ENCODE data around the gene AQP7. TPM values are rescaled to one million over a fixed set of nuclear protein-coding genes. Genes with fewer than 3 reads are reported as not detected.
"Not testable (repeated sequence)": the region's sequence is repeated elsewhere in the genome, so short reads cannot be mapped to it uniquely, and the experiment has no call there.

Gene AQP7
- total and polyA plus RNA-seq, 3 experiments from 2014 or later, result not detected

GRCh38 chr9:33383396-33383795, 19.0 kb downstream of the AQP7 start:
- H3K9me3 Mint-ChIP-seq; H3K9me3 ChIP-seq (ENCODE audit: low read length); H3K36me3 ChIP-seq (ENCODE audit: insufficient read depth, low read length); H3K4me3 ChIP-seq (ENCODE audit: low read length); H3K27me3 Mint-ChIP-seq; H3K27me3 ChIP-seq (ENCODE audit: insufficient read depth, low read length, poor library complexity, severe bottlenecking); POLR2A ChIA-PET; H3K4me1 Mint-ChIP-seq; H3K4me3 Mint-ChIP-seq; H3K4me1 ChIP-seq (ENCODE audit: insufficient read depth, low read length); H3K36me3 Mint-ChIP-seq; H3K27ac ChIP-seq (ENCODE audit: low read depth, low read length): not testable (repeated sequence)
- H3K27ac Mint-ChIP-seq, result peak overlapping the region in 1 of 8 donors; percentile 51
- CTCF ChIA-PET, result interaction anchor here (1.2 to 1.8 kb wide), 2 partner anchors 9 to 32 kb away, joined by 3 to 5 read pairs; no protein-coding TSS in a partner anchor
- peak in 1 of 5 donors; percentile 33 for DNase-seq

- POLR2A ChIA-PET; H3K27me3 Mint-ChIP-seq; H3K9me3 ChIP-seq (ENCODE audit: low read length); H3K4me3 Mint-ChIP-seq; H3K4me3 ChIP-seq (ENCODE audit: low read length); H3K4me1 ChIP-seq (ENCODE audit: insufficient read depth, low read length); H3K36me3 Mint-ChIP-seq; H3K9me3 Mint-ChIP-seq; H3K27me3 ChIP-seq (ENCODE audit: insufficient read depth, low read length, poor library complexity, severe bottlenecking); H3K27ac Mint-ChIP-seq; H3K27ac ChIP-seq (ENCODE audit: low read depth, low read length); H3K36me3 ChIP-seq (ENCODE audit: insufficient read depth, low read length); H3K4me1 Mint-ChIP-seq; DNase-seq: not testable (repeated sequence)
- CTCF ChIA-PET, result interaction anchor here (1.2 to 1.8 kb wide), 2 partner anchors 8 to 33 kb away, joined by 3 to 5 read pairs; no protein-coding TSS in a partner anchor
Observed at GRCh38 chr9:33382397-33382796, 20.0 kb downstream of the AQP7 start.

GRCh38 chr9:33381231-33381791, 21.1 kb downstream of the AQP7 start:
- POLR2A ChIA-PET, result no interaction called here
- Histone ChIP-seq H3K27ac (ENCODE audit: low read depth, low read length) (no peak overlapping the region), H3K9me3 (ENCODE audit: low read length) (no peaks in the 10 kb centered on the region), H3K36me3 (ENCODE audit: insufficient read depth, low read length) (no peaks in the 10 kb centered on the region), H3K27me3 (ENCODE audit: insufficient read depth, low read length, poor library complexity, severe bottlenecking) (no peaks in the 10 kb centered on the region), H3K4me3 (ENCODE audit: low read length) (no peak overlapping the region), H3K4me1 (ENCODE audit: insufficient read depth, low read length) (no peaks in the 10 kb centered on the region)
- DNase-seq, result no peak
- CTCF ChIA-PET, result interaction anchor here (0.9 to 1.2 kb wide), 2 partner anchors 9 to 35 kb away, joined by 3 read pairs; no protein-coding TSS in a partner anchor
- Mint-ChIP-seq H3K4me3 (no peak overlapping the region), H3K9me3 (no peaks in the 10 kb centered on the region), H3K36me3 (no peaks in the 10 kb centered on the region), H3K27me3 (no peaks in the 10 kb centered on the region), H3K27ac (no peak overlapping the region), H3K4me1 (no peaks in the 10 kb centered on the region)

- Histone ChIP-seq H3K9me3 (ENCODE audit: low read length) (no peaks in the 10 kb centered on the region), H3K27ac (ENCODE audit: low read depth, low read length) (no peak overlapping the region), H3K4me1 (ENCODE audit: insufficient read depth, low read length) (no peaks in the 10 kb centered on the region), H3K27me3 (ENCODE audit: insufficient read depth, low read length, poor library complexity, severe bottlenecking) (no peaks in the 10 kb centered on the region), H3K36me3 (ENCODE audit: insufficient read depth, low read length) (no peaks in the 10 kb centered on the region), H3K4me3 (ENCODE audit: low read length) (no peak overlapping the region)
- Mint-ChIP-seq H3K27me3 (no peaks in the 10 kb centered on the region), H3K27ac (no peak overlapping the region), H3K4me3 (no peak overlapping the region), H3K4me1 (no peaks in the 10 kb centered on the region), H3K36me3 (no peaks in the 10 kb centered on the region), H3K9me3 (no peaks in the 10 kb centered on the region)
- DNase-seq, result no peak
- ChIA-PET CTCF (interaction anchor here (0.9 to 1.2 kb wide), 3 partner anchors 8 to 72 kb away, joined by 3 to 4 read pairs (median 3); no protein-coding TSS in a partner anchor), POLR2A (interaction anchor here (0.6 kb wide), 1 partner anchor 59 kb away, joined by 3 read pairs; no protein-coding TSS in a partner anchor)
Observed at GRCh38 chr9:33380390-33381094, 21.8 kb downstream of the AQP7 start.

- POLR2A ChIA-PET, result no interaction called here
- Histone ChIP-seq H3K4me1 (ENCODE audit: insufficient read depth, low read length) (no peaks in the 10 kb centered on the region), H3K27ac (ENCODE audit: low read depth, low read length) (no peak overlapping the region), H3K27me3 (ENCODE audit: insufficient read depth, low read length, poor library complexity, severe bottlenecking) (no peaks in the 10 kb centered on the region), H3K36me3 (ENCODE audit: insufficient read depth, low read length) (no peaks in the 10 kb centered on the region), H3K9me3 (ENCODE audit: low read length) (no peaks in the 10 kb centered on the region), H3K4me3 (ENCODE audit: low read length) (no peak overlapping the region)
- no peaks in the 10 kb centered on the region for H3K9me3 Mint-ChIP-seq
- no peaks in the 10 kb centered on the region for H3K36me3 Mint-ChIP-seq
- H3K27me3 Mint-ChIP-seq, result no peaks in the 10 kb centered on the region
- H3K4me3 Mint-ChIP-seq, result no peak overlapping the region
- no peak for DNase-seq
- no peak overlapping the region for H3K27ac Mint-ChIP-seq
- CTCF ChIA-PET, result interaction anchor here (0.9 to 1.8 kb wide), 3 partner anchors 17 to 87 kb away, joined by 3 to 6 read pairs (median 4); no protein-coding TSS in a partner anchor
- H3K4me1 Mint-ChIP-seq, result peaks cover 4 to 5% (median 5%) of the 10 kb centered on the region in 3 donors
Observed at GRCh38 chr9:33379666-33380389, 22.5 kb downstream of the AQP7 start.

GRCh38 chr9:33378121-33378795, 24.1 kb downstream of the AQP7 start:
- Mint-ChIP-seq H3K27me3 (no peaks in the 10 kb centered on the region), H3K27ac (peak overlapping the region in 3 of 8 donors; percentile 6 to 76 (median 27)), H3K36me3 (peaks cover 0 to 2% (median 0%) of the 10 kb centered on the region in 3 donors), H3K4me3 (no peak overlapping the region), H3K4me1 (peaks cover 5 to 7% (median 7%) of the 10 kb centered on the region in 3 donors), H3K9me3 (no peaks in the 10 kb centered on the region)
- CTCF ChIA-PET, result interaction anchor here (1.8 kb wide), 1 partner anchor 88 kb away, joined by 6 read pairs; no protein-coding TSS in a partner anchor
- POLR2A ChIA-PET, result no interaction called here
- no peak overlapping the region for H3K4me3 ChIP-seq (ENCODE audit: low read length)
- H3K9me3 ChIP-seq (ENCODE audit: low read length), result no peaks in the 10 kb centered on the region
- H3K36me3 ChIP-seq (ENCODE audit: insufficient read depth, low read length), result no peaks in the 10 kb centered on the region
- no peaks in the 10 kb centered on the region for H3K27me3 ChIP-seq (ENCODE audit: insufficient read depth, low read length, poor library complexity, severe bottlenecking)
- no peak for DNase-seq
- H3K27ac ChIP-seq (ENCODE audit: low read depth, low read length), result no peak overlapping the region
- H3K4me1 ChIP-seq (ENCODE audit: insufficient read depth, low read length), result no peaks in the 10 kb centered on the region

- POLR2A ChIA-PET, result no interaction called here
- Histone ChIP-seq H3K36me3 (ENCODE audit: insufficient read depth, low read length) (no peaks in the 10 kb centered on the region), H3K27ac (ENCODE audit: low read depth, low read length) (no peak overlapping the region), H3K4me1 (ENCODE audit: insufficient read depth, low read length) (no peaks in the 10 kb centered on the region), H3K4me3 (ENCODE audit: low read length) (no peak overlapping the region), H3K27me3 (ENCODE audit: insufficient read depth, low read length, poor library complexity, severe bottlenecking) (no peaks in the 10 kb centered on the region), H3K9me3 (ENCODE audit: low read length) (no peaks in the 10 kb centered on the region)
- peaks cover 5 to 7% (median 7%) of the 10 kb centered on the region in 3 donors for H3K4me1 Mint-ChIP-seq
- peak overlapping the region in 1 of 7 donors; percentile 76 for H3K4me3 Mint-ChIP-seq
- H3K9me3 Mint-ChIP-seq, result no peaks in the 10 kb centered on the region
- CTCF ChIA-PET, result no interaction called here
- no peak for DNase-seq
- peaks cover 0 to 10% (median 0%) of the 10 kb centered on the region in 3 donors for H3K36me3 Mint-ChIP-seq
- H3K27ac Mint-ChIP-seq, result peak overlapping the region in 3 of 8 donors; percentile 37 to 83 (median 38)
- H3K27me3 Mint-ChIP-seq, result peaks cover 0 to 1% of the 10 kb centered on the region in 2 donors
Observed at GRCh38 chr9:33377089-33377715, 25.2 kb downstream of the AQP7 start.

Data from CD8-positive, alpha-beta memory T cell (primary cell).